GM21528 (cell line): ENCODE data around the gene SPARC.
"Not testable (repeated sequence)": the region's sequence is repeated elsewhere in the genome, so short reads cannot be mapped to it uniquely, and the experiment has no call there.

Experiments used
- ATAC-seq: cut with Tn5 transposase; IDR thresholded peaks from one replicate; pipeline ENCODE4 v1.9.1; 2021; ENCODE audit warnings: mild to moderate bottlenecking, moderate library complexity; ENCODE audit not compliant: unreplicated experiment, low FRiP score

Gene SPARC

GRCh38 chr5:151703227-151703626 lies 16.5 kb upstream of the SPARC start:
- peak; percentile 89 for ATAC-seq

DNA sequence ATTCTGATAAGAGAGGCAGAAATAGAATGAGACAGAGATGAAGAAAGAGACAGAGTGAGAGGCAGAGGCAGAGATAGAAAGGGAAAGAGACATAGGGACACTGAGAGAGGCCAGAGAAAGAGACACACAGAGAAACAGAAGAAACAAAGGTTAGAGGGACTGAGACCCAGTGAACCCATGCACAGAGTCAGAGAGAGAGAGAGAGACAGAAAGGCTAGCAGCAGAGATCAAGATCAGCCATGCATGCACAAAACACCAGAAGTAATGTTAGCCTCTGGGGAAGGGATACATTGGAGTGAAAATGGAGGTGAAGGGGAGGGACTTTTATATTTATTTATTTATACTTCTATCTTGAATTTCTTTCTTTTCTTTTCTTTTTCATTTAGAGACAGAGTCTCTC lies 14.1 kb upstream of the SPARC start:
- ATAC-seq, result peak; percentile 50

DNA sequence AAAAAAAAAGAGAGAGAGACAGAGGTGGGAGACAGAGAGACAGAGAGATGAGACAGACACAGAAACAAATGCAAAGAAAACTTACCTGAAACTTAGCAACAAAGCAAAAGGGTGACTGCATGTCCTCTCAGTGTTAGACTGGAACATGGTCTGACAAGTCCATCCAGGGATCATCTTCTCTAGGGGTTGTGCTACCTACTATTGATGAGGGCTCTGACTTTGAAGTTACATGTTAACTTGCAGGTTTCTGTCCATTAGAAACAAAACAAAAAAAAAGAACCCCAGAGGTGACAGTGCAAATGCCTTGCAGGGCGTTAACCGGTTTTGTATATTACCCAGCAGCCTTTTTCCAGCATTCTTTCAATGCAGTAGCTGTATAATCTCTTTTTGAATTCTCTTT lies 13.6 kb upstream of the SPARC start:
- no peak for ATAC-seq

GRCh38 chr5:151699071-151699901 lies 12.6 kb upstream of the SPARC start:
- no peak for ATAC-seq

DNA sequence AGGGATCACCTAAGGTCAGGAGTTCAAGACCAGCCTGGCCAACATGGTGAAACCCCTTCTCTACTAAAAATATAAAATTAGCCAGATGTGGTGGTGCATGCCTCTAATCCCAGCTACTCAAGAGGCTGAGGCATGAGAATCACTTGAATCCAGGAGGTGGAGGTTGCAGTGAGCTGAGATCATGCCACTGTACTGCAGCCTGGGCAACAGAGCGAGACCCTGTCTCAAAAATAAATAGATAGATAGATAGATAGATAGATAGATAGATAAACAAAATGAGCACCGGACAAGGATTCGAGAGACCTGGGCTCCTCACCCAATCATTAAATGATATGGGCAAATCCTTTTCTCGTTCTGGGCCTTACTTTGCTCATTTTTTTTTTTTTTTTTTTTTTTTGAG lies 11.4 kb upstream of the SPARC start:
- ATAC-seq, result not testable (repeated sequence)

- ATAC-seq, result no peak
Observed at GRCh38 chr5:151697452-151697851, 10.7 kb upstream of the SPARC start.

DNA sequence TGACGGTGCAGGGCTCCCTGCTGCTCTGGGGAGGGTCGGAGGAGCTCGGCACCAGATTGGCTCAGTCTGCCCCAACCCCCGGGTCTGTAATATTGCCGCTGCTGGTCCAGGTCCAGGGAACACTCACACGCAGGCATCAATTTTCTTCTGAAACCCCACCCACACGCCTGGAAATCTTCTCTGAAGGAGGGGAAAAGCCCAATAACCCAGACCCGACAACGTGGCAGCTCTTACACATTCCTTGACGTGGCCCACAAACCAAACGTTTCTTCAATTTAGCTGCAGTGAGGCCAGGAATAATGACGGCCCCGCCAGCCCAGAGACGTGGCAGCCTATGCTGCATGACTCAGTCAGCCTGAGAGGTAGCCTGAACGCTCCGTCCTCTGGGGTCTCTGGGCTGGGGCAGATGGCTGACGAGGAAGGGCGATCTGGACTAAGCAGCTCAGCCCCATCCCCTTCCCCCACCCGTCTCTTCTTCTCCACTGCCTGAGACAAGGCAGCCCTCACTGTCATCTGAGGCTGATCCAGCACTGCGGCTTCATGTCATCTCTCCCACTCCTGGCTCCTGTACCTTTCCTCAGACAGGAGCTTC lies 9.9 kb upstream of the SPARC start:
- no peak for ATAC-seq

DNA sequence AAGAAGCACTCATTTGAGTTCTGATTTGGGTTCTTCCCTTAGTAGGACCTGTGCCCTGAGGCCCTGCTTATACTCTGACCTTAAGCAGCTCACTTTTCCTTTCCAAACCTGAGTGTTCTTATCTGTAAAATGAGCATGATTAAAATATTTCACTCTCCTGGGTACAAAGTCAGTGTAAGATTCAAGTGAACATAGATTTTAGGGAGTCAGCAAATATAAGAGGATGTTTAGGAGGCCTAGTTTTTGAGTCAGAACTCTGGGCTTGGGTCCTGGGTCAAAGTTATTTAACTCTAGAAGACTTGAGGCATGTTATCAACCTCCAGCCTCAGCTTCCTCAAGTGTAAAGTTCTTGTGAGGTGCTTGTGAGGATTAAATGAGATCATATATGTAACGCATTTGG lies 8.7 kb upstream of the SPARC start:
- no peak for ATAC-seq

DNA sequence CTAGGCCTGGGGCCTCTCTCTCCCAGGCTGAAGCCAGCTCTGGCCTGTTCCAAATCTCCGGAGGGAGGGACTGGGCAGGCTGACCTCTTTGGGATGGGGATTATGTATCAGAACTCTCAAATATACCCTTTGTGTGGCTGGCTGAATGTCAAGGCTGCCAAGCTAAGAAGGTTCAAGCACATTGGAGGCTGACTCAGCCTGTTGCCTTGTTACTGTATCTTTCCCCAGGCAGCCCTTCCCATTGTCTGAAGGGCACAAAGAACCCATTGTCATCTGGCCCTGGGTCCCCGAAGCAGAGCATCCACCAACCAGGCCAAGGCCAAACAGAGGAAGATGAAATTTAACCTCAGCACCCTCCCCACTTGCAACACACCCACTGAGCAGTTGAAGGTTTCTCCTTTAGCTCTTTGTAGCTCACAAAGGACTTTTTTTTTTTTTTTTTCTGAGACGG lies 7.3 kb upstream of the SPARC start:
- no peak for ATAC-seq

DNA sequence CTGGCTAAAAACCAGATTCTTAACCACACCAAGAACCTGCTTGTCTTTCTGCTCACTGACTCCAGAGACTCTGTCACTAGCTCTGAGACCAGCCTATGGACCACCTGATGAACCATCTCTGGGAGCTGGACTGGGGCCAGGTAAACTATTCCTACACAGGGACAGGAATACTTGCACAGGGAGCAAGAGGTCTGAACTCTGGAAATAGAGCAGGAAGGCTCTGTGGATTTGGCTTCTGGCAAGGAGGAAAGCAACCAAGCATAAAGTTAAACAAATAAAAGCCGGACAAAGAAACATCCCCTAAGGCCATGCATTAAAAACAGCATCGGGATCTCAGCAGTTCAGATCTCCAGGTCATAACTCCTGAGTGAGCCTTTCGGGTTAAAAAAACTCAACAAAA lies 5.6 kb upstream of the SPARC start:
- ATAC-seq, result no peak

DNA sequence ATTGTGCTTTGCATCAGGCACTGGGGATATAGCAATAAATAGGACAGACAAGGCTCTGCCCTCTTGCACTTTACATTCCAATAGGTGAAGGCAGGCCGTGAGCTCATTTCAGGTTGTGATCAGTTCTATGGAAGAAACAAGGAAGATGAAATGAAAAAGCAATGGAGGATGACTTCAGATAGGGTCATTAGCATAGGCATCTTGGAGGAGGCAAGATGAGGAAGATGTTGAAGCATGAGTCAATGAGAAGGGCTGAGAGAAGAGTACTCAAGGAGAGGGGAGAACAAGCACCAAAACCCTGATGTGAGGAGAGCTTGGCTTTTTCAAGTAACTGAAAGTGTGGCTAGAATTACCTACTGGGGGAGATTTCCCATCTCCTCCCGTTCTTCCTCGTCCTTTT lies 5.0 kb upstream of the SPARC start:
- ATAC-seq, result no peak

- not testable (repeated sequence) for ATAC-seq
Observed at GRCh38 chr5:151689591-151689990, 2.9 kb upstream of the SPARC start.

- ATAC-seq, result no peak
Observed at GRCh38 chr5:151688436-151688835, 1.7 kb upstream of the SPARC start.

GRCh38 chr5:151685749-151686673 lies 704 bp downstream of the SPARC start:
- no peak for ATAC-seq

DNA sequence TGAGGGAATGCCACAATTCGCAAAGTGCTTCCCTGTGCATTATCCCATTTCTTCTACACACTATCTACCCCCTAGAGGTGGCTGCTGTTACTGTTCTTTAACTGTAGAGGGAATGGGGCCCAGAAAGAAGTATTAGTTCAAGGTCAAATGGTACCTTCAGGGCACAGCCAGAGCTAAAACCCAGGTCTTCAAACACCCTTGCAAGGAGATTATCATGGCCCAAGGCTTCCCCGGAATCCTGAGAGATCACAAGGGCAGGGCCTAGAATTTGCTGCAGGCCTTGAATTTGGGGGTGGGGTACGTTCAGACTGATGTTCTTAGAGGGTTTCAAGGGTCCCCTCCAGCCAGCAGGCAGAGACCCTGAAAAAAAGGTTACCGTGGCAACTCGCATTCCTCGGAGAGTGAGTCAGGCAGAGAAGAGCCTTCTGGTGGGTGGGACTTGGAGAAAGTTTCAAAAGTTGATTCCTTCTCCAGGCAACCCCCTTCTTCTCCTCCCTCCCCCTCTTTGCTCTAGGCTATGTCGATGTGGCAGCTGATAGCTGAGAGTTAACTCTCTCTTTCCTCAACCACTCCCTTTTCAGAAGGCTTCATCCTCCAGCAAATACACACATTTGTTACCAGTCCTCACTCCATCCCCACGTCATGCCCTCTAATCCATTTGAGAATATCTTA lies 1.9 kb downstream of the SPARC start:
- ATAC-seq, result no peak

DNA sequence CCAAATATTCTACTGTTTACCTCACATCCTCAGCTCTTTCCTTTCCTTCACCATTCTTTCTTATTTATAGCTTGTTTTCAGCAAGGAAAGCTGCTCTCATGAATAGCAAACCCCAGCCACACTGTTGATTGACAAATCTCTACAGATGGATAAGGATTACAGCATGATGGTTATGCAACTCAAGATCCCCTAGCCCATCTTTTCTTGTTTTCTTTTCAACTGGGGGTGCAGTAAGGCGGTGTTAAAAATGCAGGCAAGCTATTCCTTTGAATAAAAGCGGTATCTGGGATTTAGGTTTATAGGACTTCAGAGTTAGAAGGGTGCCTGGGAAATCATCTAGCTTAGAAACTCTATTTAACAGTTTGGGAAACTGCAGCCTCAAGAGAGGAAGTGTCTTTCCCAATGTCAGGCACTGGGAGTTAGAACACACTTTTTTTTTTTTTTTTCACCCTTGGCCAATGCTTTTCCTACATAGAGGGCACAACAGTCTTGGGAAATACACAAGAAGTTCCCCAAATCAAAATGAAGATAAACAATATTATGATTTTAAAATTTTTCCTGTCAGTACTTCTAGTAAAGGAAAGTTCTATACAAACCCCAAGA lies 2.6 kb downstream of the SPARC start:
- ATAC-seq, result no peak

DNA sequence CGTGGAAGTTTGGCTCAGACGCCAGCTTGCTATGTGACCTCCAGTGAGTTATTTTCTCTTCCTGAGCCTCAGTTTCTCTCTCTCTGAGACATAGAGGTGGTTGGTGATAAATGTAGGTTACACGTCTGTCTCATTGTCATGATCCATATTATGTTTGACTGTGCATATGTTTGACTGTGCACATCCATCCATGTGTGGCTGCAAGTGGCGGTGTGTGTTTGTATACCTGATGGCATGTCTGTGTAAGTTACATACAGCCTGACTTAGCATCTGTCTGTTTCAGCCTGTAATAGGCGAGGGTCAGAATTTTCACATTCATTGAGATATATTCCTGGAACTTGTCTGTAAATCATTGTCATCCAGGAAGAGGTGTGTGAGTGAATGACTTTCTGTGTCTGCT lies 3.3 kb downstream of the SPARC start:
- ATAC-seq, result no peak

DNA sequence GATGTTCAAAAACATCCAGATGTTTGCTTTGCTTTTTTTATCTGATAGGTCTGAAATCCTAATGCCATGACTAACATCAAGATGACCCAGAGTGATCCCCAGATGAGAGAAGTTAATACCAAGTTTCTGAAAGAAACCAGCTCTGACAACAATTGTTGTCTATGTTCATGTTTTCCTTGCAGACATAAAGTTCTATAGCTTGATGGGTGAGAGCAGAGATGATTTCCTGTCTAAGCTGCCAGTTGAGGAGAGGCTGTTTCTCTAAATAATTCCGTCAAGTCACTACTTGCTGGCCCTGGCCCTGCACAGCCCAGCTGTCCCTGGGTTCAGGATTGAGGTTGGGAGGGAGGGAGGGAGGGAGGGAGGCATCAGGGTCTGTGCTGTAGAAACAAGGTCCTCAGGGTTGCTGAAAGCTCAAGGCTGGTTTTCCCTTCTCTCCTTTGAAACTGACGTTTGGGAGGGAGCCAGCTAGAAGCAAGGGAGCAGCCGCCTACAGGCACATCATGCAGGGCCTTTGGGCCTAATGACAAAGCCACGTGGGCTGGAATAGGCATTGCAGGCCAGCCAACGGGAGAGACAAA lies 3.9 kb downstream of the SPARC start:
- ATAC-seq, result no peak

DNA sequence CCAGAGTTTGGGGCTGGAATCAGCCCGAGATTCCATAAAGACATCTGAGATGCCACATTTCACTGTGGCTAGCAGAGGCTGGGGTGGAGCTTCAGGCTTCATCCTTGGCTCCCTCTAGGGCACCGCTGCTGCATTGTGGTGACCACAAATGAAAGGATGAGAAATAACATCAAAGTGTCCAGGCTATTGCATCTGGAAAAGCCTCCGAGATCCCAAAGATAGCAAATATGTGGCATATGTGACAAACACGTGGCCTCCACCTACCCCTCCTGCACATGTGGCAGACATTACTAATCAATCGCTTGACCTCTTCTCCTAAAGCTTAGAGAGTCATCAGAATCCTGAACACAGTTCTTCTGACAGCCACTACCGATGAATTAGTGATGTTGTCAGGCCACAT lies 4.5 kb downstream of the SPARC start:
- ATAC-seq, result no peak

DNA sequence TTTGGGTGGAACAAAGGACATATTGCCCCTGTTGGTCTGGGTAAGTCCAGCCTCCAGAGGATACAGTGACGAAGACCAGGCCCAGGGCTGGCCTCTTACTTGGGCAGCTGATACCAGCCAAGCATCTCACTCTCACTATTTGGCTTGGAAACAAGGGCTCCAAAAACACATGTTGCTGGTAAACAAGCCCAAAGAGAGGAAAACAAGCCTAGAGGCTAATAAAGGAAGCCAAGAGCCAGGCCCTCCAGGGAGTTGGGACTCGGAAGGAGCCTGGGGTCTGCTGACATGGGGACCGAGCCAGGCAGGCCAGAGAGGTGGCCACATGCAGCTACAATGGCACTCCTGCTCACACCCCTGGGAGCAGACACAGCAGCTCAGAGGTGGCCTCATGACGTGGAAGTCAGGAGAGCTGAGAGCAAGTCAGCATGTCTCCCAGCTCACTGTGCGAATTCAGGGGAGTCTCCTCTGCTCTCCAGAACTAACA lies 5.7 kb downstream of the SPARC start:
- ATAC-seq, result no peak
